HG02943 (cell line): ENCODE data around the gene RAC2.
"Not testable (repeated sequence)": the region's sequence is repeated elsewhere in the genome, so short reads cannot be mapped to it uniquely, and the experiment has no call there.

ENCODE experiments used
- ATAC-seq: cut with Tn5 transposase; IDR thresholded peaks from one replicate; pipeline ENCODE4 v1.9.1; 2021; ENCODE audit warnings: mild to moderate bottlenecking, low read depth, moderate library complexity; ENCODE audit not compliant: unreplicated experiment

RAC2 gene

DNA sequence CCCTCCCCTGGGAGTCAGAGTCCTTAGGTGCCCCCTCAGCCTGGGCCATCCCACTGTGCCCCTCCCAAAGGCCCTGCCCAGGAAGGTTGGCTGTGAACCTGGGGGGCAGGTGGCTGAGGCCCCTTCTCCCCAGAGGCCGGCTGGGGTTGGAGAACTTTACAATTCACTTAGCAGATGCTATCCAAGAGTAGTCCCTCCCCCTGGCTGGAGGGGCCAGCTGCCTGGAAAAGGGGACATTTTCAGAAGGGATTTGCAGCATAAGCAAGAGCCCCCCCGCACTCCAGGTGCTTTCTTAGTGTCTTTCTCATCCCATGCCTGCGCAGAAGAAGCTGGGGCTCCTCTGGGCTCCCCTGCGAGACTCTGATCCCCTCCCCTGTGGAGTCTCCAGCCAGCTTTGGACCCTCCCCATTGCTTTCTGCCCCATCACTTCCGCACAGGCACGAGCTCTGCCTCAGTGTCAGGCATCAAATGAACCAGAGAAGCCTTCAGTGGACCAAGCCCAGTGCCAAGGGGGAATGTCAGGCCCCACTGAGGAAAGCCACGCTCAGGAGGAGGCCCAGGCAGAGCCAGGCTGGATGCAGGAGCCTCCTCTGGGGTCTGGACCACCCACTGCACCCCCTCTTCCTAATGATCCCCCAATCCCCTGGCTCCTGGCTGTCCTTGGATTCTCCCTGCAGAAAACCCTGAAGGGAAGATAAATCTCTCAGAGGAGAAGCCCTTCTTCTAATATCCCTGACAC lies 35.5 kb downstream of the RAC2 start:
- ATAC-seq, result no peak

DNA sequence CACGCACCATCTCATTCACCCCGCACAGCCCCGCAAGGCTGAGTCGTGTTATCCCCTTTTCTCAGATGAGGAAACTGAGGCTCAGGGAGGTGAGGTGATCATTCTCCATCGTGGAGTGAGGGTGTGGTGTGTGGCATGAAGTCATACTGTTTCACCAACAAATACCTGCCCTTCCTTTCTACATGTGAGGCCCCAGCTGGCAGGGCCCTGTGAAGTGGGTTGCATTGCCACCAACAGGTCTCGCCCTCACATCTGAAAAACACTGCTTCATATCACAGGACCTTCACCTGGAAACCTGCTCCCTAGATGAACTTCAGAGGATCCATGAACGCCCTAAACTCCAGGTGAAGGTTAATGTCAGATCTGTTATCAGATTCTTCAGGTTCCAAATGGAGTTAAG lies 36.1 kb downstream of the RAC2 start:
- ATAC-seq, result no peak

DNA sequence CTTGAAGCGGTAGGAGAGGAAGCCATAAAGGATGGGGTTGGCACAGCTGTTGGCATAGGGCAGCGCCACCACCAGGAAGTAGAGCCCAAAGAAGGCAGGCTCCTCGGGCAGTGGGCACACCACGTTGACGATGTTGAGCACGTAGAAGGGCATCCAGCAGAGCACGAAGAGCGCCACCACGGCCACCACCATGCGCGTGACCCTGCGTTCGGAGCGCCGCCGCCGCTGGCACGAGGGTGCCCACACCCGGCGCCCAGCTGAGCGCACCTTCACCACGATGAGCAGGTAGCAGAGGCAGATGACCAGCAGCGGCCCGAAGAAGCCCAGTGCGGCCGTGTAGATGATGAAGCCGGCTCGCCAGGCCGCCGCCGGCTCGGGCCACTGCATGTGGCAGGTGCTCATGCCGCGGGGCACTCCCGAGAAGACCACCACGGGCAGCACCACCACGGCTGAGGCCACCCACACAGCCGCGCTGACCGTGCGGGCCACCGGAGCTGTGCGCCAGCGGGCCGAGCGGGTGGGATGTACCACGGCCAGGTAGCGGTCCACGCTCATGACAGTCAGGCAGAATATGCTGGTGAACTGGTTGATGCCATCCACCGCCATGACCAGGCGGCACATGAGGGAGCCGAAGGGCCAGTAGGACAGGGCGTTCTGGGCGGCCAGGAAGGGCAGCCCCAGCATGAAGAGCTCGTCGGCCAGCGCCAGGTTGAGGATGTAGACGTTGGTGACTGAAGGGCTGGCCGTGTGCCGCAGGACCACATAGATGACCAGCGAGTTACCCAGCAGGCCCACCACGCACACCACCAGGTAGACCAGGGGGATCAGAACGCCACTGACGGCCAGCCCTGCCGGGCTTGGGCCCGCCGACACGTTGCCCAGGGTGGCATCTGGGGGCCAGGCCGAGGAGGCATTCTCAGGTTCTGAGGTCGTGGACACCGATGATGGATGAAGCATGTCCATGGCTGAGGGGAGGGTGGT lies 36.9 kb downstream of the RAC2 start:
- no peak for ATAC-seq

DNA sequence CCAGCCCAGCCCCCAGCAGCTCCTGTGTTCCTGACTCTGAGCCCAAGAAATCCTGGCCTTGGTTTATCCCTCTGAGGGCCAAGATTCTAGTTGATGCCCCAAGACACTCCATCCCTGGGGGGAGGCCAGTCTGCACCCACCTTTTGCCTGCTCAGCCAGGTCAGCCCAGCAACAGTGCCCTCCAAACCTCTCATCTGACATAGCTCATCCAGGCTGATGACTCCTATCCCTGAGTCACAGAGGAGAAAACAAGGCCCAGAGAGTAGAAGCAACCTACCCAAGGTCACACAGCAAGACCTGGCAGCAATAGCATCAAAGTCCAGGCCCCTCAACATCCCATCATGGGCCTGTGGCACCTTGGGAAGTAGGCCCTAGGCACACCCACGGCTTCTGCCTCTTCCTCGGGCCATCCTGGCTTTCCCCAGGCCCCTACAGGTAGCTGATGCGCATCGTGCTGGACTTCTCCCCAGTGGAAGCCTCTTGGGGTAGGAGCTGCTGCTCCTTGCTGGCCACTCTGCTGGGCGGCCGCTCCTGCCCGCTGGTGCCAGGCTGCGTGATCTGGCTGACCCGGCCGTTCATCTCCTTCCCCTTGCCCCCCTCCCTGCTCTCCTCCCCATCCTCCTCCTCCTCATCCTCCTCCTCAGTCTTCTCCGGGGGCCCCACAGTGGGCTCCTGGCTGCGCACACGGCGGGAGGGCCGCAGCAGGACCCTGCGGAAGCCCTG lies 37.8 kb downstream of the RAC2 start:
- ATAC-seq, result no peak

DNA sequence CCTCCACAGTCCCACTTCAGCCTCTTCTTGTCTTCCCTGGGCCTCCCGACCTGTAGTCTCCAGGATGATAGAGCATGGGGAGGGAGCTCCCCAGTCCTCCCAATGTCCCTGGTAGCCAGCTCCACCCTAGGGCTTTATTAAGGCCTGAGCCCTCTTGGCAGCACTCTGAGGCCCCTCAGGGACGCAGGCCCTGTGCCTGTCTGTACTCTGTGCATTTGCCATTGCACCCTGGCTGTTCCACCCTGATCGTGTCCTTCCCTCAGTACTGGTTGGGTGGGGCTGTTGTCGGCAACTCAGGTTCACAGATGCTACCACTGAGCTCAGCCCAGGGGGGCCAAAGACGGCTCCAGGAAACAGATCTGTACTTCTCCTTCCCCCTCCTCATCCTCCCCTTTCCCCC lies 39.0 kb downstream of the RAC2 start:
- no peak for ATAC-seq

DNA sequence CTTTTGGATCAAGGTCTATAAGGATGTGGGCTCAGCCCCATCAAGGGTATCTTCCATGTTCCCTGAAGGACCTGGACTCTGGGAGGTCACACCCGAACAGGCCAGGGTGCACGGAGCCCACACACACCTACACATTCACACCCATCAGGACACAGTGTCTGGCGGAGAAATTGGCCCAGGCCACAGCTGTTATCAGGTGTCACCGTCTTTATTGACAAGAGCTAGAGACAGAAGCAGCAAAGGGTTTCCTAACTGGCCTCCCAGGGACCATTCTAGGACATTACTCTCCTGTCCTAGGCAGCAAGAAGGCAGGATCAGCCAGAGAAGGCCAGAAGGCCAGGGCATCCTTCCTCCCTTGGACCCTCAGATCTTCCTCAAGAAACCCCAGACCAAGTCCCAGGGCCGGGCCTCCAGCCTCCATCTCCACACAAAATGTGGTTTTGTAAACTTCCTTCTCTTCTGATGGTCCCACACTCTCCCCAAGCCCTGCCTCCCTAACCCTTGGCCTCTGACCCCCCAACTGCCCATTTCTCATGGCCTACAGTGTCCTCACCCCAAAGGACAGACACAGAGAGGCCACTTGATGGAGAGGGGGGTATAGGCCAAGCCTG lies 39.9 kb downstream of the RAC2 start:
- no peak for ATAC-seq

DNA sequence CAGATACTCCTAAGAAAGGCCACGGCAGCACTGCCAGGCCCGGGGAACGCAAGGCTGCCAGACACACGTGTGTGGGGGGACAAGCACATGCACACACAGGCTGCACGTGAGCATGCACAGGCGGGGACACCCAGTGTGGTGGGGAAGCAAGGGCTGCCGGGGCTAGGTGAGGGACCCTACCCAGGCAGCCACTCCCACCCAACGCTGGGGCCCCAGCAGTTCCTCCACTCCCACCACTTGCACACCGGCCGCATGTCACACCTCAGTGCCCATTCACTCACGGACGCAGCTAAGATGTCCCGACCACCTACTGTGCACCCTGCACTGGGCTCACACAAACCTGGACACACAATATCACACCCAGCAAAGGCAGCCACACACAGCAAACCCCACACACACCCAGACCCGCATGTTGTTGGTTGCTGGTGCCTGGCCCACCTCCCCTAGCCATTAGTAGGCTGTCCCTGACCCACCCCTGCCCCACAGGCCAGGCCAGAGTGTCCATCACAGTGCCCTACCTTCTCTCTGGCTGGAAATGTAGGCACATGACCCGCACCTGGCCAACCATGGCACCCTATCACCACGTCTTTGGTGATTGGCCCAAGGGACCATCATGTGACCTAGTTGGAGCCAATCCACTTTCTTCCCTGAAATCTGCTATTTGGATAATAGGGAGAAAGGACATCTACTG lies 40.6 kb downstream of the RAC2 start:
- no peak for ATAC-seq

DNA sequence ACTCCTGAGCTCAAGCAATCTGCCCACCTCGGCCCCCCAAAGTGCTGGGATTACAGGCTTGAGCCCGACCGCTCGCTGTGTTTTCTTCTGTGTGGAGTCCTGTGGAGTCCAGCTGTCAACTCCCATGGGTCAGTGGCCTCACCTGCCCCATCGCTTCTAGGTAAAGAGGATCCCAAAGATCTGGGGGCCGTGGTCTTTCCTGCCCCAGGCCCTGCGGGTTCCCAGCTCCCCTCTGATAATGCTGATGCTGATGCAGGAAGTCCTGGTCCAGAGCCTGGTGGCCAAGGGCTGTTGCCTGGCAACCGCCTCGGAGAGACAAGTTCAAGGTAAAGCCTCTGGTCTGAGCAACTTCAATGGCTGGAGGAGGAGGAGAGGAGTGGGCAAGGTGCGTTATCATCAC lies 41.4 kb downstream of the RAC2 start:
- no peak for ATAC-seq

DNA sequence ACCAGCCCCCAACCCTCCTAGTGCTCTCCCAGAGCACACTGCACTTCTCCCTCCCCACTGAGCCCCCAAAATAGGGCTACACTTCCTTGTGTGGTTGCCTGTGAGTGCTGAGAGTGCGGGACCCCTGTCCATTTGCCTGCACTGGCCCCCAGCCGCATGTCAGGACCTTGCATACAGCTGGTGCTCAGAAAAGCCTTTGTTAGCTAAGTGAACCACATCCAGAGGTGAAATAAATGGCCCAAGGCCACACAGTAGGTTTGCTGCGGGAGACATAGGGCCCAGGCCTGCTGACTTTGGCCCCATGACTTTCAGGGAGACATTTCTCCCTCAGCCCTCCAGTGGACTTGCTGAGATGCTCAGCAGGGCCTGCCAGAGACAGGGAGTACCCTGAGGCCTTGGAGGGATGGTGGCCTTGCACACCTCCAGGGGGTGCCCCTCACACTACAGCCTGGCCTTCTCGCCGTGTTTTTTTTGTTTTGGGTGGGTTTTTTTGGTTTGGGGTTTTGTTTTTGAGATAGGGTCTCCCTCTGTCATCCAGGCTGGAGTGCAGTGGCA lies 42.0 kb downstream of the RAC2 start:
- no peak for ATAC-seq

DNA sequence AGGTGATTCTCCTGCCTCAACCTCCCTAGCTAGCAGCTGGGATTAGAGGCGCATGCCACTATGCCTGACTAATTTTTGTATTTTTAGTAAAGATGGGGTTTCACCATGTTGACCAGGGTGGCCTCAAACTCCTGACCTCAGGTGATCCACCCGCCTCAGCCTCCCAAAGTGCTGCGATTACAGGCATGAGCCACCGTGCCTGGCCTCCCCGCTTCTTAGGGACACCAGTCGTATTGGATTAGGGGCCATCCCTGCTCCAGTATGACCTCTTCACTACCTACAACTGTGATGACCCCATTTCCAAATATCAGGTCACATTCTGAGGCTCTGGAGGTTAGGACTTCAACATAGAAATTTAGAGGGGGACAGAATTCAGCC lies 42.6 kb downstream of the RAC2 start:
- not testable (repeated sequence) for ATAC-seq

DNA sequence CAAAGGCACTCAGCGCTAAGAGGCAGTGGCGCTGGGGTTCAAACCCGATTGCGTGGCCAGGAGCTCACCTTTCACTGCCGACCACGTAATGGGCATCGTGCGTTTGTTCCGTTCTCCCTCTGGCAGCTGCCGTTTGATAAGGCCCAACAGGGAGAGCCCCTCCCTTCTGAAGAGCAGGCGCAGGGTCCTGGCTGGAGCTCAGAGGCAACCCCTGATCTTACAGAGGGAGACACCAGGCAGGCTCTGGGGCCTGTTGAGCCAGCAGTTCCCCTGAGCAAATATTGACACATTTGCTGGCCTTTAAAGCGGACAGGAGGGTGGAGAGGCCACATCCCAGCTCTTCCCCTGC lies 44.3 kb downstream of the RAC2 start:
- no peak for ATAC-seq

DNA sequence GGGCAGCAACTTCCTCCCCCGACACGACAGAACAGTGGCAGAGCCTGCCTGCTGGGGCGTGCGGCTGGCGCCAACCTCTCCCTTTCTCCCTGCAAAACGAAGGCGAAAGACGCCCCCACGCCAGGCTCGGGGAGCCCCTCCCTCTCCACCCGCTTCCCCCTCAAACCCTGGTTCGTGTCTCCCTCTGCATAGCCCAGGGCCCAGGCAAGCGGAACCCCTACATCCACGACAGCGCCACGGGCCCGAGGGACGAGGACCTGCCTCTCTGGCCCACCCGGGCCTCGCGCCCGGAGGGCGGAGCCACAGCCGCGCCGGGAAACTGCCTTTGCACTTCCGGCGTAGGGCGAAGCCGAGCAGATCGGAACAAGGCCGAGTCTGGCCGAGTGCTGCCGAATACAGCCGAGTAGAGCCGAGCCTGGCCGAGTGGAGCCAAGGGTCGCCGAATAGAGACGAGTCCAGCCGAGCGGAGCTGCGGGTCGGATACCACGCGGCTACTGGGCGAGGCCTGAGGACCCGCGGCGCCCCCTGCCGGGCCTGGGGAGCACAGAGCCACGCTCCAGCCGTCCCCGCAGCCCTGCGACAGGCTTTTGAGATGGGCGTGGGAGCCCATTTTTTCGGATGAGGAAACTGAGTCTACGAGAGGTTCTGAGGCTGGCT lies 44.8 kb downstream of the RAC2 start:
- peak; percentile 75 for ATAC-seq

DNA sequence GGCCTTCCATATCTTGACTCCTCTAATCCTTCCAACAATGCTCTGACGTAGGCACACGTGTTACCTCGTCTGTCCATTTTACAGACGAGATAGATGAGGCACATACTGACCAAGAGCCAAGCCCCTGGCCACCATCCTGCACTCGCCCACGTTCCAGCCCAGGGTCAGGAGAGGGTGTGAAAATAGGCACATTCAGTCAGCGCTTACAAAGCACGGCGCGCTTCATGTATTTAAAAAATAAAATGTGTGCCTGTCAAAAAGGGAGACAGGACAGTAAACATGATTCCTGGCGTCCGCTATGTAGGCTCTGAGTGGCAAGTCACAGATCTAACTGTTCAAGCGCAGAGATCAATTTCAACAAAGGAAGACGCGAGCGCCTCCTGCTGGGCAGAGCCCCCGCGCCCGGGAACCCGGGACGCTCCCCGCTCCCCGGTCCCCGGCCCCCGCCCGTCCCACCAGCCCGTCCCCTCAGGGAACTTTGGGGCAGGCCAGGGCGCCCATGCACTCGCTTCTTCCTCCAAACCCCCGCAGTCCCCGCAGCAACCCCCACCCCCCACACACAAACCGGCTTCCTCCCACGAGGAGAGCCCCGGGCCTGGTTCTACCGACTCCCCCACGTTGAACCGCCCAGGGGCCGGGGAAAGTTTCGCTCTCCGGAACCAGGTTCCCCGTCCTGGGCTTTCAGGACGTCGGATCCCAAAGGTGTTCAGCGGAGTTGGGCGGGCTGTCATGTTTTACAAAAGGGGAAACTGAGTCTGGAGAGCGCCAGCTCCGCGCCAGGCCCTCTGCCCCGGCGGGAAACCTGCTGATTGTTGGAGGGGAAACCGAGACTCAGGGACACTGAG lies 45.6 kb downstream of the RAC2 start:
- peak; percentile 22 for ATAC-seq

DNA sequence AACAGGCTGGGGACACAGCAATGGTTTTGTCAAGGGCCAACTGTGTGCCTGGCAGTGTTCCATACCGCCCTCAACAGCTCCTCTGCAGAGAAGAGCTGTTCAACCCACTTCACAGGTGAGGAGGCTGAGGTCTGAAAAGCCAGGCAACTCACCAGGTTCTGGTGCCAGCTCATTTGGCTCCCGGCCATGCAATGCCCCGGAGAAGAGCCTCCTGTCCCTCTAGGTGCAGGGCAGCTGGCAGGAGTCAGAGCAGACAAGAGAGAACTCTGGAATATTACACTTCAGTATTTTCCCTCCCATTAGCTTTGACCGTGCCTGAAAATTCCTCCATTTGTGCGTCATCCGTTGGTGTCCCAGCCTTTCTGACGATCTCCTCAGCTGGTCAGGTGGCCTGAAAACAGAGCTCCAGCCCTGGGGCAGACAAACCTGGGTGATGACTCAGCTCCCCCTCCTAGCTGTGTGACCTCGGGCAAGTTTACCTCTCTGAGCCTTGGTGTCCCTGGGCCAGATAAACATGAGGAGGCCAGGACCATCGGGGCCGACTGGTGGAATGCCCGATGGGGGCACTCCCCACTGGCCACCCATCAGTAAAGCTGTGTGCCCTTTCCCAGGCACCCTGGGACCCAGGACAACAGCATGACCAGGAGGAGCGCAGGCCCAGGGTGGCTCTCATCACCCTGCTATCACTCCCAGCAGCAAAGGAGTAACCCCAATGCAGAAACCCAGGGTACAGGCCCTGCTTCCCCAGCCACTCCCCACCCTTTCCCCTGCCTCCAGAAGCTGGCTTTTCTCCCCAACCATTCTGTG lies 46.4 kb downstream of the RAC2 start:
- no peak for ATAC-seq

DNA sequence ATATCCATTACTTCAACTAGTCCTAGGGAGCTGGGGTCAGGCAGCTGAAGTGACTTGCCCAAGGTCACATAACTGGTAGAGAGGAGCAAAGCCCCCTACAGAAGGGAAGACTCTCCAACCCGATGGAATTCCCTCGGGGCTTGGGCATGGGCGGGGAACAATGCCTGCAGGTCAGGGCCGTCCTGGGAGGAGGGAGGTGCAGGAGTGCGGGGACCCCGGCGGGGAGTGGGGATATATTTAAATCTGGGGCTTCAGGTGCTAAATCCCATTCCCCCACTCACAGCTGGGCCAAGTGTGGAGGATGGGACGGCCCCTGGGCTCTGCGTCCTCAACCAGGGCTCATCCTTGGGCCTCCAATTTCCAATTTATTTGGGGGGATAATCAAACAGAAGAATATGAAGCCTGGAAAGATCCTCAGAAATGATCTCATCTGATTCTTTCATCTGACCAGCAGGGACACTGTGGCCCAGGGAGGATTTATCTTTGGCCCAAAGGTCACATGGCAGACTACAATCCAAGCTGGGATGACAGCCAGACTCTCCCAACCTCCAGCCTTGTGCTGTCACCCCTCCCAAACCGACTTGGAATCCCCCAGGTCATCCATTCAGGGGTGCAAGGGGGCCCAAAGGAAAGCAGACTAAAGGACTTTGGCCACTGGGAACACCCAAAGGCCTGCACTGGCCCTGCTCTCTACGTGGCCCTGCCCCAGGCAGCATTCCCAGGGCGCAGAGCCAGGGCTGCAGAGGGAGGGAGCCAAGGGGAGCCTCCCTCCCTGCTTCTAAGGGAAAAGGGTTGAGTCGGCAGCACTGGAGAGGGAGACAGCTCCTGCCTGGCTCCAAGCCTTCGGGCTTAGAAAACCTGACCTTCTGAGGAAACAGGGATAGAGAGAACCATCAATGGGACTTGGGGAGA lies 47.3 kb downstream of the RAC2 start:
- no peak for ATAC-seq

DNA sequence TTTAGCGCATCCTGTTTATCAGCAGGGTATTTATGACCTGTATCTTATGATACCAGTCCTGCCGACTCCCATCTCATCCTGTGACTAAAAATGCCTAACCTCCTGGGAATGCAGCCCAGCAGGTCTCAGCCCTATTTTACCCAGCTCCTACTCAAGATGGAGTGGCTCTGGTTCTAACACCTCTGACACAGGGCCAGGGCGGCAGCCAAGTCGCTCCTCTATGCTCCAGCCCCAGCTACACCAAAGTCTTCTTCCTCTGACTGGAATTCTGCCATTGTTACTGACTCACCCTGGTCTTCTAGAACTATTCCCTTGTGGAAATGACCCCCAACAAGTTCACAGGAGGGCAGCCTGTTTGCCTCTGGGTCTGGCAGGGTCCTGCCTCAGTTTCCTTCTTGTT lies 48.1 kb downstream of the RAC2 start:
- ATAC-seq, result no peak

DNA sequence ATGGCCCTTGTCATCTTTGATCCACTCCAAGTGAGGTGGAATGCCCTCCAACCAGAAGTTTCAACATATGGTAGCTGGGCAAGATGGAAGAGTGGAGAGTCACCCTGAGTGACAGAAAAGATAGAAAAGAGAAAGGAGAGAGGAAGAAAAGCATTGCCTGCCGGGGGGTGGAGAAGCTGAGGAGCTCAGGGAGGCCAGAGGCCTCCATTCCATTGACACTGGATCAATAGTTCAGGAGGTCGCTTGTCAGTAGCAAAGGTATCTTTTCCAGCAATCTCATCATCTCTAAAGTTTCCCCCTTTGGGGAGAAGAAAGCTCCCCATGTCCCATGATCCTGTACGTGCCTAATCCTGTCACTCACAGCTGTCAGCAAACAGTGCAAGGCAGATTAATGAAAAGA lies 49.3 kb downstream of the RAC2 start:
- no peak for ATAC-seq
